Mesenchymal stem cell (in vitro differentiated cells and primary cell): ENCODE results near the gene GFER.

ENCODE experiments used
- DNase-seq: peaks from one replicate; pipeline ENCODE4 v3.0.0-alpha.2; 2013
- H2AFZ ChIP-seq: one replicate; pipeline ENCODE4 v1.6.1; 2013; ENCODE audit warnings: low read depth, mild to moderate bottlenecking, control low read depth, inconsistent platforms, low read length, moderate library complexity
- H2AK5ac ChIP-seq: 2 replicates; pipeline ENCODE4 v1.6.1; 2013; ENCODE audit warnings: low read length, moderate library complexity, mild to moderate bottlenecking, inconsistent platforms; ENCODE audit not compliant: severe bottlenecking
- H2BK120ac ChIP-seq: one replicate; pipeline ENCODE4 v1.6.1; 2013; ENCODE audit warnings: low read depth, mild to moderate bottlenecking, inconsistent platforms, low read length, moderate library complexity
- H2BK12ac ChIP-seq, 2 experiments: one replicate each; pipeline ENCODE4 v1.6.1; 2013; ENCODE audit warnings: inconsistent platforms in 2 of 2, low read length in 2 of 2, mild to moderate bottlenecking in 2 of 2, moderate library complexity in 2 of 2, control low read depth in 1 of 2
- H2BK15ac ChIP-seq: one replicate; pipeline ENCODE4 v1.6.1; 2013; ENCODE audit warnings: mild to moderate bottlenecking, low read depth, inconsistent platforms; ENCODE audit not compliant: poor library complexity, severe bottlenecking
- H2BK5ac ChIP-seq: 2 replicates; pipeline ENCODE4 v1.6.1; 2013; ENCODE audit warnings: low read depth, mild to moderate bottlenecking, low read length, control low read depth, inconsistent platforms; ENCODE audit not compliant: poor library complexity, severe bottlenecking
- H3K14ac ChIP-seq, 2 experiments: one replicate each; pipeline ENCODE4 v1.6.1; 2013; ENCODE audit warnings: inconsistent platforms in 2 of 2, low read length in 2 of 2, control low read depth in 1 of 2, mild to moderate bottlenecking in 1 of 2, moderate library complexity in 1 of 2
- H3K18ac ChIP-seq, 2 experiments: one replicate each; pipeline ENCODE4 v1.6.1; 2013; ENCODE audit warnings: inconsistent platforms in 2 of 2, low read length in 2 of 2, control low read depth in 1 of 2, low read depth in 1 of 2, mild to moderate bottlenecking in 1 of 2
- H3K23ac ChIP-seq, 2 experiments: one replicate each; pipeline ENCODE4 v1.6.1; 2013; ENCODE audit warnings: inconsistent platforms in 2 of 2, low read length in 2 of 2, mild to moderate bottlenecking in 2 of 2, moderate library complexity in 2 of 2, control low read depth in 1 of 2
- H3K27ac ChIP-seq: 2 replicates; pipeline ENCODE4 v1.5.1; 2013; ENCODE audit warnings: mild to moderate bottlenecking, moderate library complexity, low read length, control low read depth, inconsistent platforms; ENCODE audit not compliant: poor library complexity, severe bottlenecking
- H3K27me3 ChIP-seq, 2 experiments: 2 replicates each; pipeline versions ENCODE4 v1.6.1 to v1.7.0; 2013; ENCODE audit warnings: low read length in 2 of 2, mild to moderate bottlenecking in 2 of 2, moderate library complexity in 2 of 2, control low read depth in 1 of 2, inconsistent platforms in 1 of 2; ENCODE audit not compliant: control insufficient read depth in 1 of 2, insufficient read depth in 1 of 2
- H3K36me3 ChIP-seq, 2 experiments: 2 replicates each; pipeline versions ENCODE4 v1.6.1 to v1.7.0; 2013; ENCODE audit warnings: low read length in 2 of 2, control low read depth in 1 of 2, inconsistent platforms in 1 of 2, low read depth in 1 of 2, mild to moderate bottlenecking in 1 of 2; ENCODE audit not compliant: insufficient read depth in 2 of 2, control insufficient read depth in 1 of 2
- H3K4ac ChIP-seq, 2 experiments: one replicate each; pipeline ENCODE4 v1.6.1; 2013; ENCODE audit warnings: inconsistent platforms in 2 of 2, low read length in 2 of 2, mild to moderate bottlenecking in 2 of 2, moderate library complexity in 2 of 2, control low read depth in 1 of 2, low read depth in 1 of 2
- H3K4me1 ChIP-seq: 2 replicates; pipeline ENCODE4 v1.6.1; 2013; ENCODE audit warnings: low read depth, low read length, control low read depth; ENCODE audit not compliant: control insufficient read depth, insufficient read depth
- H3K4me2 ChIP-seq: 2 replicates; pipeline ENCODE4 v1.6.1; 2013; ENCODE audit warnings: low read length, mild to moderate bottlenecking, inconsistent platforms; ENCODE audit not compliant: poor library complexity, severe bottlenecking
- H3K4me3 ChIP-seq, 2 experiments: 2 replicates each; pipeline versions ENCODE4 v1.5.1 to v1.7.0; 2013; ENCODE audit warnings: low read length in 2 of 2, mild to moderate bottlenecking in 2 of 2, control low read depth in 1 of 2, low read depth in 1 of 2; ENCODE audit not compliant: insufficient read depth in 1 of 2
- H3K79me1 ChIP-seq: replicated peaks from 2 replicates; pipeline ENCODE4 v1.6.1; 2013; ENCODE audit warnings: mild to moderate bottlenecking, control low read depth, low read length, inconsistent platforms; ENCODE audit not compliant: poor library complexity, severe bottlenecking
- H3K9ac ChIP-seq: 2 replicates; pipeline ENCODE4 v1.7.0; 2013; ENCODE audit warnings: mild to moderate bottlenecking, low read length, moderate library complexity
- H3K9me3 ChIP-seq: 2 replicates; pipeline ENCODE4 v1.7.0; 2013; ENCODE audit warnings: mild to moderate bottlenecking, low read length; ENCODE audit not compliant: control insufficient read depth
- H4K8ac ChIP-seq: one replicate; pipeline ENCODE4 v1.6.1; 2013; ENCODE audit warnings: inconsistent platforms, mild to moderate bottlenecking, low read length, moderate library complexity
- H4K91ac ChIP-seq: one replicate; pipeline ENCODE4 v1.6.1; 2013; ENCODE audit warnings: mild to moderate bottlenecking, low read length, inconsistent platforms
- WGBS: methylation state at CpG from one replicate; pipeline ENCODE4 v1.1.7; 2013; ENCODE audit warnings: mixed read lengths; 5-methylcytosine and 5-hydroxymethylcytosine counted together

The GFER gene

DNA sequence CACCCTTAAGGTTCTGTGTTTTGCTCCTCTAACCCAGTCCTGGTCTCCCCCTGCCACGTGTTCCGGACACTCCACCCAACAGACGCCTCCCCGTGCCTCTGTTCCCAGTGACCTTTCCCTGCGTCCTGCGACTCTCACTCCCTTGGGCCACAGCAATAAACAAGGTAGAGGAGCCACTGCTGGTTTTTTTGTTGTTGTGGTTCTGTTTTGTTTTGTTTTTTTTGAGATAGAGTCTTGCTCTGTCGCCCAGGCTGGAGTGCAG is 31.9 kb downstream of the GFER start:
- H3K18ac ChIP-seq, result no peak overlapping the region
- no peak for DNase-seq
- no peak overlapping the region for H3K4me2 ChIP-seq
- H3K23ac ChIP-seq, result no peak overlapping the region
- H2BK5ac ChIP-seq, result no peak overlapping the region
- peak overlapping the region; percentile 82 for H4K91ac ChIP-seq
- H2AK5ac ChIP-seq, result no peak overlapping the region
- H2AFZ ChIP-seq, result no peak overlapping the region
- no peaks in the 10 kb centered on the region for H3K36me3 ChIP-seq
- no peak overlapping the region for H3K14ac ChIP-seq
- 87% methylated on average over 7 of the region's 7 CpGs for whole genome bisulfite sequencing
- no peak overlapping the region for H3K9ac ChIP-seq
- H2BK120ac ChIP-seq, result no peak overlapping the region
- no peak overlapping the region for H3K27ac ChIP-seq
- H2BK12ac ChIP-seq, result no peak overlapping the region
- H2BK15ac ChIP-seq, result no peak overlapping the region
- peaks cover 20 to 26% of the 10 kb centered on the region in 2 experiments for H3K27me3 ChIP-seq
- no peaks in the 10 kb centered on the region for H3K79me1 ChIP-seq
- peak overlapping the region; percentile 94 for H4K8ac ChIP-seq
- no peaks in the 10 kb centered on the region for H3K9me3 ChIP-seq
- no peak overlapping the region for H3K4me3 ChIP-seq
- H3K4ac ChIP-seq, result no peak overlapping the region
- H3K4me1 ChIP-seq, result peaks cover 17% of the 10 kb centered on the region

- Histone ChIP-seq H4K91ac (no peak overlapping the region), H3K4me3 (no peak overlapping the region), H3K23ac (no peak overlapping the region), H3K18ac (no peak overlapping the region), H3K36me3 (no peaks in the 10 kb centered on the region), H2AFZ (no peak overlapping the region), H2BK5ac (no peak overlapping the region), H3K4me2 (no peak overlapping the region), H3K27ac (no peak overlapping the region), H3K27me3 (peaks cover 21 to 30% of the 10 kb centered on the region in 2 experiments), H3K9ac (no peak overlapping the region), H3K14ac (no peak overlapping the region), H3K79me1 (no peaks in the 10 kb centered on the region), H3K9me3 (no peaks in the 10 kb centered on the region), H2BK120ac (no peak overlapping the region), H2BK12ac (no peak overlapping the region), H4K8ac (no peak overlapping the region), H2BK15ac (no peak overlapping the region), H3K4me1 (peaks cover 17% of the 10 kb centered on the region), H3K4ac (no peak overlapping the region), H2AK5ac (no peak overlapping the region)
- 50% methylated on average over 13 of the region's 13 CpGs for WGBS
- DNase-seq, result no peak
Measured at GRCh38 chr16:2016407-2016922, 32.5 kb downstream of the GFER start.

GRCh38 chr16:2019518-2019920 is 35.5 kb downstream of the GFER start, which contains the start of gene NPW:
TSS of gene NPW (plus strand) at chr16:2019785.
- no peak within 1 kb of the TSS for H2AK5ac ChIP-seq
- WGBS, result 7% methylated on average over 32 of the region's 33 CpGs
- no peak within 1 kb of the TSS for H2BK5ac ChIP-seq
- H2BK12ac ChIP-seq, result peak within 1 kb of the TSS in 1 of 2 experiments; percentile 68
- H3K4ac ChIP-seq, result peak within 1 kb of the TSS in 1 of 2 experiments; percentile 26
- peak within 1 kb of the TSS in 1 of 2 experiments; percentile 20 for H3K4me3 ChIP-seq
- H3K23ac ChIP-seq, result peak within 1 kb of the TSS in 1 of 2 experiments; percentile 68
- no peaks in the 10 kb centered on the region for H3K9me3 ChIP-seq
- peak within 1 kb of the TSS in 1 of 2 experiments; percentile 29 for H3K18ac ChIP-seq
- H3K79me1 ChIP-seq, result no peaks in the 10 kb centered on the region
- H3K9ac ChIP-seq, result no peak within 1 kb of the TSS
- H4K91ac ChIP-seq, result no peak within 1 kb of the TSS
- peaks cover 34% of the 10 kb centered on the region for H3K4me1 ChIP-seq
- H4K8ac ChIP-seq, result peak within 1 kb of the TSS; percentile 38
- peak within 1 kb of the TSS; percentile 50 for H3K4me2 ChIP-seq
- peak within 1 kb of the TSS in 1 of 2 experiments; percentile 75 for H3K14ac ChIP-seq
- DNase-seq, result peak; percentile 13
- H2BK15ac ChIP-seq, result peak within 1 kb of the TSS; percentile 40
- H2AFZ ChIP-seq, result no peak within 1 kb of the TSS
- H3K27ac ChIP-seq, result no peak within 1 kb of the TSS
- no peak within 1 kb of the TSS for H2BK120ac ChIP-seq
- no peaks in the 10 kb centered on the region for H3K36me3 ChIP-seq
- H3K27me3 ChIP-seq, result peaks cover 21 to 33% of the 10 kb centered on the region in 2 experiments

- Histone ChIP-seq H2BK12ac (peak overlapping the region in 1 of 2 experiments; percentile 68), H3K36me3 (no peaks in the 10 kb centered on the region), H3K4me3 (peak overlapping the region in 1 of 2 experiments; percentile 20), H4K8ac (peak overlapping the region; percentile 38), H3K27ac (no peak overlapping the region), H3K14ac (no peak overlapping the region), H3K23ac (peak overlapping the region in 1 of 2 experiments; percentile 68), H2BK15ac (peak overlapping the region; percentile 40), H2BK120ac (no peak overlapping the region), H4K91ac (no peak overlapping the region), H3K9ac (no peak overlapping the region), H3K4me2 (peak overlapping the region; percentile 50), H3K9me3 (no peaks in the 10 kb centered on the region), H3K4ac (peak overlapping the region in 1 of 2 experiments; percentile 26), H2AK5ac (no peak overlapping the region), H3K4me1 (peaks cover 34% of the 10 kb centered on the region), H3K18ac (peak overlapping the region in 1 of 2 experiments; percentile 29), H3K27me3 (peaks cover 21 to 33% of the 10 kb centered on the region in 2 experiments), H2AFZ (no peak overlapping the region), H3K79me1 (no peaks in the 10 kb centered on the region), H2BK5ac (no peak overlapping the region)
- peak; percentile 20 for DNase-seq
- WGBS, result 5% methylated on average over 86 of the region's 96 CpGs
Measured at GRCh38 chr16:2019921-2020831, 36.2 kb downstream of the GFER start.
